Activated naive CD4-positive, alpha-beta T cell treated with anti-CD3 and anti-CD28 coated beads, Interleukin-2, amount 50 U/mL, for 24 hours (primary cell): ENCODE measurements around the gene TADA2B.

Source experiments
- H3K27ac Mint-ChIP-seq: one replicate; pipeline ENCODE4 v1.8.0; 2021; ENCODE audit warnings: mild to moderate bottlenecking, mixed read lengths
- H3K27me3 Mint-ChIP-seq: one replicate; pipeline ENCODE4 v1.8.0; 2021; ENCODE audit warnings: mixed read lengths
- H3K36me3 Mint-ChIP-seq: one replicate; pipeline ENCODE4 v1.8.0; 2021; ENCODE audit warnings: mixed read lengths
- H3K4me1 Mint-ChIP-seq: one replicate; pipeline ENCODE4 v1.8.0; 2021; ENCODE audit warnings: mixed read lengths
- H3K4me3 Mint-ChIP-seq: one replicate; pipeline ENCODE4 v1.8.0; 2021; ENCODE audit warnings: mild to moderate bottlenecking, mixed read lengths
- H3K9me3 Mint-ChIP-seq: one replicate; pipeline ENCODE4 v1.8.0; 2021; ENCODE audit warnings: mixed read lengths

Gene TADA2B

GRCh38 chr4:7013175-7013574, 30.0 kb upstream of the TADA2B start:
- H3K9me3 Mint-ChIP-seq, result no peaks in the 10 kb centered on the region
- no peak overlapping the region for H3K4me3 Mint-ChIP-seq
- no peaks in the 10 kb centered on the region for H3K4me1 Mint-ChIP-seq
- no peaks in the 10 kb centered on the region for H3K27me3 Mint-ChIP-seq
- H3K27ac Mint-ChIP-seq, result no peak overlapping the region
- peaks cover 12% of the 10 kb centered on the region for H3K36me3 Mint-ChIP-seq

GRCh38 chr4:7014815-7015214, 28.4 kb upstream of the TADA2B start:
- H3K27ac Mint-ChIP-seq, result no peak overlapping the region
- H3K4me1 Mint-ChIP-seq, result no peaks in the 10 kb centered on the region
- H3K9me3 Mint-ChIP-seq, result no peaks in the 10 kb centered on the region
- no peaks in the 10 kb centered on the region for H3K27me3 Mint-ChIP-seq
- H3K4me3 Mint-ChIP-seq, result no peak overlapping the region
- H3K36me3 Mint-ChIP-seq, result peaks cover 9% of the 10 kb centered on the region

DNA sequence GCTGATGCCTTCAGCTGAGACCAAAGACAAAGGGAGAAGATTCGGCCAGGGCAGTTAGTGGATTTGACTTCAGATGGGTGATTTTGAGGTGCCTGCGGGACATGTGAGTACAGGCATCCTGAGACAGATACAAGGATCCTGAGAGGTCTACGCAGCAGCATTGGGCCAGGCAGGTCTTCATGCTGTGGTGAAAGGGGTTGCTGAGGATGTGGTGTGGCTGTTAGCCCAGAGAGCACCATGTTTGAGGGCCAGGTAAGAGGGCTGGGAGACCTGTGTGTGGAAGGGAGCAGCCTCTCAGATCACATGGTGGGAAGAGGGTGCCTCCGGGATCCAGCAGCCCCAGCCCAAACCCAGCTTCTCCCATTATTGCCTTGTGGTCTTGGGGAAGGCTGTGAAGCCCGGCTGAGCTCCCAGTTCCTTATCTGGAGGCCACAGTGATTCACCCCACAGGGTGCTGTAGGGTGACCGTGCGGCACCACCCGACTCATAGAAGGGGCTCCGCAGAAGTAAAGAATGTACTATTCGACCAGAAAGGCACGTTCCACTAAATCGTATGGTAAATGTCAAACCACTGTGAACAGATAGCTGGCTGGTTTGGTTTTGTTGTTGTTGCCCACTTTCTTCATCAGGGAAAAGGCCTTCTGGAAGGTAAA, 27.7 kb upstream of the TADA2B start:
- Mint-ChIP-seq H3K9me3 (no peaks in the 10 kb centered on the region), H3K36me3 (peaks cover 9% of the 10 kb centered on the region), H3K27me3 (no peaks in the 10 kb centered on the region), H3K4me3 (no peak overlapping the region), H3K4me1 (no peaks in the 10 kb centered on the region), H3K27ac (no peak overlapping the region)

DNA sequence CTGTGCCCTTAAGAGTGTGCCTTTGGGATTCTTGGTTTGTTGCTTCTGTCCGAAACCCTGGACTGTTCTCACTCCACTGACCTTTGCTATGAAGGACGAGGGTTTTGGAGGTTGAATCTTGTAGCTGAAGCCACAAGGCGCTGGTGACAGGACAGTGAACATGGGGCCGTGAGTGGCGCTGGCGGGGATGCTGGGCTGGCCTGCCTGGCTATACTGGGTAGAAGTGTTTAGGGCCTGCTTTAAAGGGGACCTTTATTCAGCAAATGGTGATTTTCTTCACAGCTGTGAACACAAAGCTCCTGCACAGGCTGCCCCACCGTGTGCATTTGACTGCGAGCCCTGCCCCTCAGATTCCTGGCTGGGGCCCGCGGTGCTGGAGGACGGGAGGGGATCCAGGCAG, 27.1 kb upstream of the TADA2B start:
- H3K4me3 Mint-ChIP-seq, result no peak overlapping the region
- no peaks in the 10 kb centered on the region for H3K4me1 Mint-ChIP-seq
- no peaks in the 10 kb centered on the region for H3K9me3 Mint-ChIP-seq
- H3K27me3 Mint-ChIP-seq, result no peaks in the 10 kb centered on the region
- peaks cover 9% of the 10 kb centered on the region for H3K36me3 Mint-ChIP-seq
- H3K27ac Mint-ChIP-seq, result no peak overlapping the region

- H3K4me3 Mint-ChIP-seq, result no peak overlapping the region
Measured at GRCh38 chr4:7016512-7016911, 26.7 kb upstream of the TADA2B start.

GRCh38 chr4:7017446-7018048, 25.6 kb upstream of the TADA2B start:
- H3K36me3 Mint-ChIP-seq, result peaks cover 9% of the 10 kb centered on the region
- H3K4me3 Mint-ChIP-seq, result no peak overlapping the region
- H3K27ac Mint-ChIP-seq, result peak overlapping the region; percentile 82
- H3K27me3 Mint-ChIP-seq, result no peaks in the 10 kb centered on the region
- no peaks in the 10 kb centered on the region for H3K9me3 Mint-ChIP-seq
- H3K4me1 Mint-ChIP-seq, result no peaks in the 10 kb centered on the region

More at GRCh38 chr4:7016512-7016911, 26.7 kb upstream of the TADA2B start:
- H3K36me3 Mint-ChIP-seq, result peaks cover 9% of the 10 kb centered on the region
- H3K27me3 Mint-ChIP-seq, result no peaks in the 10 kb centered on the region
- no peak overlapping the region for H3K27ac Mint-ChIP-seq
- H3K9me3 Mint-ChIP-seq, result no peaks in the 10 kb centered on the region
- no peaks in the 10 kb centered on the region for H3K4me1 Mint-ChIP-seq

DNA sequence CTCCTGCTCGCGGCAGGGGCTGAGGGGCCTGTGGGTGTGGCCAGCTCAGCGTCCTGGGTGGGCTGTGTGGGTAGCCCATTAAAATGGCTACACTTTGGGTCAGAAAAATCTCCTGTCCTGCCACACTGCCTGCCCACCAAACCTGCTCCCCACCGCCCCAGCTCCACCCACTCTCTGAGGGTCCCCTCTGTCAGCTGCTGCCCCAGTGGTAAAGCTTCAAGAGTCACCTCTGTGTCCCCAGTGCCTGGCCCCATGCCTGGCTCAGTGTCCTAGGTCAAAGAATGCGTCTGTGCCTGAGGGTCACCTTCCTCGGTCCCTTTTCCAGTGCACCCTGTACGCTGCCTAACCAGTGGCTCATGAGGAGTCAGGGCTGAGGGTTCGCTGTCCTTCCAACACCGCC, 24.9 kb upstream of the TADA2B start:
- Mint-ChIP-seq H3K9me3 (no peaks in the 10 kb centered on the region), H3K4me1 (no peaks in the 10 kb centered on the region), H3K27me3 (no peaks in the 10 kb centered on the region), H3K4me3 (no peak overlapping the region), H3K27ac (peak overlapping the region; percentile 8), H3K36me3 (peaks cover 9% of the 10 kb centered on the region)

- no peak overlapping the region for H3K4me3 Mint-ChIP-seq
- H3K9me3 Mint-ChIP-seq, result no peaks in the 10 kb centered on the region
- H3K27me3 Mint-ChIP-seq, result no peaks in the 10 kb centered on the region
- H3K27ac Mint-ChIP-seq, result no peak overlapping the region
- no peaks in the 10 kb centered on the region for H3K4me1 Mint-ChIP-seq
- H3K36me3 Mint-ChIP-seq, result peaks cover 7% of the 10 kb centered on the region
Measured at GRCh38 chr4:7019367-7019766, 23.8 kb upstream of the TADA2B start.

GRCh38 chr4:7020290-7020689, 22.9 kb upstream of the TADA2B start:
- H3K9me3 Mint-ChIP-seq, result no peaks in the 10 kb centered on the region
- no peak overlapping the region for H3K4me3 Mint-ChIP-seq
- H3K36me3 Mint-ChIP-seq, result peaks cover under 1% of the 10 kb centered on the region

GRCh38 chr4:7020856-7021255, 22.3 kb upstream of the TADA2B start:
- Mint-ChIP-seq H3K4me3 (no peak overlapping the region), H3K36me3 (peaks cover 1% of the 10 kb centered on the region), H3K9me3 (no peaks in the 10 kb centered on the region), H3K27me3 (no peaks in the 10 kb centered on the region), H3K27ac (no peak overlapping the region), H3K4me1 (no peaks in the 10 kb centered on the region)

More at GRCh38 chr4:7020290-7020689, 22.9 kb upstream of the TADA2B start:
- no peaks in the 10 kb centered on the region for H3K27me3 Mint-ChIP-seq
- no peak overlapping the region for H3K27ac Mint-ChIP-seq
- no peaks in the 10 kb centered on the region for H3K4me1 Mint-ChIP-seq

DNA sequence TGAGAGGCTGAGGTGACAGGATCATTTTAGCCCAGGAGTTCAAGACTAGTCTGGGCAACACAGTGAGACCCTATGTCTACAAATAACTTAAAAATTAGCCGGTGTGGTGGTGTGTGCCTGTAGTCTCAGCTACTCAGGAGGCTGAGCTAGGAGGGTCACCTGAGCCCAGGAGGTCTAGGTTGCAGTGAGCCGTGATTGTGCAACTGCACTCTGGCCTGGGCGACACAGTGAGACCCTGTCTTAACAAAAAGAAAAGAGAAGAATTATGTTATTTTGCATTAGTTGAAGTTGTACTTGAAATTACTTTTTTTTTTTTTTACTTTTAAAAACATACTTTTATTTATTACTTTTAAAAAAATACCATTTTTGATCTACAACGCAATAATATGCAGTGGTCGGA, 21.8 kb upstream of the TADA2B start:
- H3K27ac Mint-ChIP-seq, result no peak overlapping the region
- H3K36me3 Mint-ChIP-seq, result peaks cover 3% of the 10 kb centered on the region

DNA sequence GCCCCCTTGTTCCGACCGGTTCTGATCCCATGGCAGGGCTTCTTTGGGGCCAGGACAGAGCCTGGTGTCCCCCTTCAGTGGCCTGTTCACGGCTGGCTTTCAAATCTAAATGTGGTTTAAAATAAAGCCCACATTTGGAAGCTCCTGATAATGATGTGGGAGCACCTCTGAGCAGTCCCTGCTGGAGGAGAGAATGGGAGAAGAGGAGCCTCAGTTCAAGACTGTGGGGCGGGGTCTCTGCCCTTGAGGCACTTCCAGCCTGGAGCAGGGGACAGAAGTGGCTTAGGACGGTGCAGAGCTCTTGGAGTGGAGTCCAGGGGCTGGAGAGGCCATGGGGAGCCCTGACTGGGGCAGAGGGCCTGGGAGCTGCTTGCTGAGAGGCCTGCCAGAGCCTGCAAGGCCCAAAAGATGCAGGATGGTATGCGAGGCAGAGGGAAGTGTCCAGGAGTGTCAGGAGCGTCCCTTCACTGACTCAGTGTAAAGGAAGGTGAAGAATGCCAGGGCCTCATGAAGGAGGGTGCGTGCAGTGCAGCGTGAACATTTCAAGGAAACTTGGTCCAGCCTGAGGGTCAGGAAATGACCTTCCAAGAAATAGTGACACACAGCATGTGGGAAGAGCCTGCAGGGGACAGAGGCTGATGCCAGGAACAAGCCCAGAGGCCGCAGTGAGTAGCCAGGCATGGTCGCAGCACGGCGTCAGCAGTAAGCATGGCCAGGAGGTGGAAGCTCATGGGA, 21.1 kb upstream of the TADA2B start:
- Mint-ChIP-seq H3K4me3 (no peak overlapping the region), H3K4me1 (no peaks in the 10 kb centered on the region), H3K27ac (no peak overlapping the region), H3K9me3 (no peaks in the 10 kb centered on the region), H3K36me3 (peaks cover 4% of the 10 kb centered on the region), H3K27me3 (no peaks in the 10 kb centered on the region)

More for the DNA sequence above, 21.8 kb upstream of the TADA2B start:
- no peak overlapping the region for H3K4me3 Mint-ChIP-seq
- no peaks in the 10 kb centered on the region for H3K9me3 Mint-ChIP-seq
- no peaks in the 10 kb centered on the region for H3K27me3 Mint-ChIP-seq
- no peaks in the 10 kb centered on the region for H3K4me1 Mint-ChIP-seq

DNA sequence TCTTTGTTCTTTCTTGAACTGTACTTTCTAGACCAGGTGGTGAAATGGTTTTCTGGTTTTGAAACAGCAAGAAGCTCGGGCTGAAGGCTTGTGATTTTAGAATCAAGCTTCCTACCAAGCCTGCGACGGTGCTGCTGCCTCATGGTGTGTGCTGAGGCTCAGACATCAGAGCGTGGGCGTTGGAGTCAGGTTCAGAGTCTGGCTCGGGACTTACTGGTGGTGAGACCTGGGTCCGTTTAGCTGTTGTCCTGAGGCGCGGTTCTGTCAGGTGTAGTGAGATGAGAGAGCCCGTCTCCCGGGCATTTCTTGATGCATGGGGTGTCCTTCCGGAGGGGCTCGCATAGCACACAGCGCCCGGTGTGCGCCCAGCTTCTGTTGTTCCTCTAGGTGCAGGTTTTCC, 19.7 kb upstream of the TADA2B start:
- Mint-ChIP-seq H3K27ac (peak overlapping the region; percentile 46), H3K36me3 (peaks cover 13% of the 10 kb centered on the region), H3K4me1 (peaks cover 6% of the 10 kb centered on the region), H3K9me3 (no peaks in the 10 kb centered on the region), H3K4me3 (no peak overlapping the region), H3K27me3 (no peaks in the 10 kb centered on the region)

- Mint-ChIP-seq H3K27ac (peak overlapping the region; percentile 46), H3K4me1 (peaks cover 6% of the 10 kb centered on the region), H3K4me3 (no peak overlapping the region), H3K36me3 (peaks cover 13% of the 10 kb centered on the region), H3K27me3 (no peaks in the 10 kb centered on the region), H3K9me3 (no peaks in the 10 kb centered on the region)
Measured at GRCh38 chr4:7023901-7024300, 19.3 kb upstream of the TADA2B start.

DNA sequence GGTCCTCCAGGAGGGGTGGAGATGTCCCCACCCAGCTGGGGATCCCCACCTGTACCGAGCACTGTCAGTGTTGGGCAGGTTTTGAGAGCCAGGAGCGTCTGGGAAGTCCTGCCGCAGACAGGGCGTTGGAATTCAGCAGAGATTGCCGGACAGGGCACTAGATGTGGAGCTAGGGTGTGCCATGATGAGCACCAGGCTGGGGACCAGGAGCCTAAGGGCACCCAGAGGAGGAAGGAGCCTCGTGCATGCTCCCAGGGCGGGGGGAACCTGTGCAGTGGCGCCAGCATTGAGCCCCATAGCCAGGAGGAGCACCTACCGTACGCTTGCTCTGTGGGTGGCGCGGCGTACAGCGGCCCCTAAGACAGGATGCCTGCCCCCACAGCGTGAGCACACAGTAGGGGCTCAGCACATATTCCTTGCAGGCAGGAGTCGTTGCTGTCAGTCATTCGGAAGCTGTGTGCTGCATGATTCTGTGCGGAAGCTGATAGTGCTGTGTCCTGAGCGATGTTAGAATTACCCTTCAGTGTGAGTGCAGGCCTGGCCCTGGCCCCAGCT, 18.8 kb upstream of the TADA2B start:
- Mint-ChIP-seq H3K4me1 (peaks cover 6% of the 10 kb centered on the region), H3K27me3 (no peaks in the 10 kb centered on the region), H3K4me3 (no peak overlapping the region), H3K36me3 (peaks cover 16% of the 10 kb centered on the region), H3K27ac (no peak overlapping the region), H3K9me3 (no peaks in the 10 kb centered on the region)

GRCh38 chr4:7025040-7025602, 18.1 kb upstream of the TADA2B start:
- no peaks in the 10 kb centered on the region for H3K27me3 Mint-ChIP-seq
- no peak overlapping the region for H3K4me3 Mint-ChIP-seq
- no peaks in the 10 kb centered on the region for H3K9me3 Mint-ChIP-seq
- H3K4me1 Mint-ChIP-seq, result peaks cover 6% of the 10 kb centered on the region
- peaks cover 16% of the 10 kb centered on the region for H3K36me3 Mint-ChIP-seq
- H3K27ac Mint-ChIP-seq, result no peak overlapping the region
